HG02884 (cell line): Measurements from ENCODE around the gene CTNNA2.

Source experiments
- ATAC-seq: cut with Tn5 transposase; IDR thresholded peaks from one replicate; pipeline ENCODE4 v1.9.1; 2021; ENCODE audit warnings: mild to moderate bottlenecking, moderate library complexity; ENCODE audit not compliant: unreplicated experiment

CTNNA2 gene

DNA sequence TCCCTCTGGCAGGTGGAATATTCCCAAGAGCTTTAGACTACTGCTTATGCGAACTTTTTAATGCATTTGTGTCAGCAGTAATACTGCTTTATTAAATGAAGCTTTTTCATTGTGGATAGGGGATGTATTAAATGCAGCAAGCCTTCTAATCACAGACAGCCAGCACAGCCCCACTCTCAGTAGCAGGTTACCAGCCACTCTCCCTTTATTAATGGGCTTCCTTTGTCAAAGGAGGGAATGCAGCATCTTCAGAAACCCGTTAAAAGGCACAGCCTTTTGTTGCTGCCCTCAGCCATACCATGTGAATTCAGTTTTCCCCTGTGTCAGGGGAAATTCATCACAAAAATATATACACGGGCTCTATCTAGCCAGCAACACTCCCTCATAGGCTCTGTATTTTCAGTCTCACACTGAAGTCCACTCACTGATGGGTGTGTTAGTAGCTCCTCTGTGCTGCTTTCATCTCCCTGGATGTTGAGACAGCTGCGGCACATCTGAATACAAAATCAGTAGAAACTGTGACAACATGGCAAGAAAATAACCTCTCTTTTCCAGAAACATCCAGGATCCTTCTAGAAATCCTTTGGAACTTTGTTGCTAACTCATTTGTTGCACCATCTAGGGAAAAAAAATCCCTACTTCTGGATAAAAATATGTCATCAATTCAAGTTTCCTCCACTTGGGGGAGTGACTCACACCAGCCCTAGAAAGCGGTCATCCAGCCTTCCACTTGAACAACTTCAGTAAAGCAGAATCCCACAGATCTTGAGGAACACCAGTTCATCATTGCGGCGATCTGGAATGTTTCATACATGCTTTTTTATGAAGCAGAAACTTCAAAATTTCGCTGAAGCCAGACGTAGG is 743.3 kb downstream of the CTNNA2 start:
- no peak for ATAC-seq

- no peak for ATAC-seq
Observed at GRCh38 chr2:80256782-80257167, 743.9 kb downstream of the CTNNA2 start.

- no peak for ATAC-seq
Observed at GRCh38 chr2:80257450-80257849, 744.6 kb downstream of the CTNNA2 start.

DNA sequence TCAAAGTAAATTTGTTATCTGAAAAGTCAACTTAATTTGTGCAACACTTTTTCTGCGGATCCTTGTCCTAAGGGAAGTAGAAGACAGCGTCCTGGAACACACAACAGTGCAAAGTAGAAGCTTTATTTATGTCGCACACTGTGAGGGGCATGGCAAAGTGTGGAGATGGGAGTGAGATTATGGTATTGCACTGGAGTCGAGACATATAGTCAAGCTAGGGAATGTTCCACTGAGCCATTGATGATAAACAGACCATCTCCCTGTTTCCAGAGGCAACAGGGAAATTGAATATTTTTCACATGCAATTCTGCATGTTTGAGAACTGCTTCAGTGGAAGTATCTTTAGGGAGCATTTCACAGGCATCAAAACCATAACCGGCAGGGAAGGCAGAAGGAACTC is 745.5 kb downstream of the CTNNA2 start:
- ATAC-seq = no peak

- no peak for ATAC-seq
Observed at GRCh38 chr2:80258793-80259192, 745.9 kb downstream of the CTNNA2 start.

- ATAC-seq = no peak
Observed at GRCh38 chr2:80259292-80259691, 746.4 kb downstream of the CTNNA2 start.

DNA sequence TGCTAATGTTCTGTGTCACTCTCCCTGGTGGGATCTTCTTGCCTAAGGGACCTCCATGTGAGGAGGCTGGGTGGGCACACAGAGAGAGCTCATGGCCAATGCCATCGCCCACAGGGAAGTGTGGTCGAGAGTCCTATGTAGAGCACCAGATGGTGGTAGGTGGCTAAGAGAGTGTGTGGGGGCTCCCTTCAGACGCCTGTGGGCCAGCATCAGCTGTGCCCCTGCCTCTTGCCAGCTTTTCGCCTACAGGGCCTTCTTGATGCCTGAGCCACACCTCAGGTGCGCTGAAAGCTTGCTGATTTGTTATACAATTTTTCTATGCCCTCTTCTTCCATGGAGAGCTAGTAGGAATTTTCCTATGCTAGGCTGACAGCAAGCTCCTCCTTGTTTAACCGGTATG is 753.4 kb downstream of the CTNNA2 start:
- no peak for ATAC-seq

DNA sequence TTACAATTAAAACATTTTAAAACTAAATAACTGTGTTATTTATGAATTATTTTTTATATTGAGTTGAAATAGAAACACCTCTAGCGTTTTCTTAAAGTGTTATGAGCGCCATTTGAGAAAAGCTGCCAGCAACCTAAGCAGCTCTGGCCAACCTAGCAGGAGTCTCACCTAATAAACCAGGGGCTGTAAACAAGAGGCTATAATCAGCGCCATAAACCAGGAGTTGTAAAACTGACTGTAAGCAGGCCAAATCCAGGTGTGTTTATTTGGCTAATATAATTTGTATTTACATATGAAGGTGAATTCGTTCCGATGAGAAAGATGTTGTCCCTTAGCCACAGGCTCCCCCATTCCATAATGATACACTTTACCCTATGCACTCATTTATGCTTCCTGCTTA is 757.0 kb downstream of the CTNNA2 start:
- ATAC-seq = no peak

DNA sequence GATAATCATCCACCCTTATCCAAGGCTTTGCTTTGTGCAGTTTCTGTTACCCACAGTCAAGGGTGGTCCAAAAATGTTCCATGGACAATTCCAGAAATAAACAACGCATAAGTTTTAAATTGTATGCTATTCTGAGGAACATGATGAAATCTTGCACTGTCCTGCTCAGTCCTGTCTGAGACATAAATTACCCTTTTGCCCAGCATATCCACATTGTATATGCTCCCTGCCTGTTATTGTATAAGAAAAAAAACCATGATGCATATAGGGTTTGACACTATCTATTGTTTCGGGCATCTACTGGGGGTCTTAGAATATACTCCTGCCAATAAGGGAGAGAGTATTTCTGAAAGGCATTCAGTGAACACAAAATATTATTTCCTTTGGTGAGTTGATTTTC is 767.7 kb downstream of the CTNNA2 start:
- no peak for ATAC-seq

DNA sequence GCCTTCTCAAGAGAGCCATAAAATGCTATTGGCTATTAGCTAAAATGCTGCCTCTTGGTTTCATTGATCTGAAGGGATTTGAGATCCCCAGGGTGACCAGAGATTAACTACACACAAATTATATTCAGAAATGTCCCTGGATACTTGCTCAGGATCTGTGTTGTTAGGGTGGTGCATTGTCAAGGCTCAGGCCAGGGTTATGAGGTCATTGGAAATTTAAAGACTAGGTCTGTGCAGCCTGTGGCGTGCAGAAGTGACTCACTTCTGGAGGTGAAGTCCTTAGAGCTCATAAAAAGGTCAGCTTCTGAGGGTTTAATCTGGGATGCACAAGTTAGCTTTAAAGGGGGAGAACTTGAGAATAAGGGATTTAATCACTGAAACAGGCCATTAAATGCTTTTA is 768.2 kb downstream of the CTNNA2 start:
- ATAC-seq = no peak

DNA sequence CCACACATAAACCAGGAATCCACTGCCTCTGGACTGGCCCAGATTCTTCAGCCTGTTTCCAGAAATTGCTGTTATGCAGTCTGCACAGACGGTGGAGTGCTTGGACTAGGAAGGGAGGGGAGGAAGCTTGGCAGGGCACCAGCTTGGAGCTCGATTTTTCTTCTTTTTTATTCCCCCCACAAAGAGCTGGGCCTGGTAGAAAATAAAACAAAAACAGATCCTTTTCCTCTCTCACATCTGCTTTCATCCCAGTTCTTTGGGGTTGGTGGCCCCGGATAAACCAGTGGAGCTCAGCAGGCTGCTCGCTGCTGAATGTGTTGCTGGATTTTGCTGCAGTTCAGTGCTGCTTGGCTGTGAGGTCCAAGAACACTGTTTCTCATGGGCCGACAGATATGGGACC is 775.7 kb downstream of the CTNNA2 start:
- no peak for ATAC-seq

GRCh38 chr2:80291656-80292055 is 778.8 kb downstream of the CTNNA2 start:
- ATAC-seq = no peak

DNA sequence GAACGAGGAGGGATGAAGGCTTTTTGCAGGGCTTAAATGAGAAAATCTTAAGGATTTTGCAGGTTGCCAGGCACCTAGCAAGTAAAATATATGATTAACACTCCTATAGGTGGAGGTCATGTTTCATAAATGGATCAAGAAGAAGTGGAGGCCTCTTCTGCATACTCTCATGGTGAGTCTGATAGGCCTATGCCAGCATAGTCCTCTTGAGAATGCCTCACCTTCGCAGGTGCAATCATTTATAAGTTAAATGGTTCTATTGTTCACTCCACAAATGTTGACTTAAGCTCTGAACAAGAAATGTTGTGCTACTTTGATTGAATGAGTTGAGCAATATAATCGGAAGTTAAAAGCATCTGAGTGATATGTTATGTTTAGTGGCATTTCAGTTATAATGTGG is 779.6 kb downstream of the CTNNA2 start:
- no peak for ATAC-seq

DNA sequence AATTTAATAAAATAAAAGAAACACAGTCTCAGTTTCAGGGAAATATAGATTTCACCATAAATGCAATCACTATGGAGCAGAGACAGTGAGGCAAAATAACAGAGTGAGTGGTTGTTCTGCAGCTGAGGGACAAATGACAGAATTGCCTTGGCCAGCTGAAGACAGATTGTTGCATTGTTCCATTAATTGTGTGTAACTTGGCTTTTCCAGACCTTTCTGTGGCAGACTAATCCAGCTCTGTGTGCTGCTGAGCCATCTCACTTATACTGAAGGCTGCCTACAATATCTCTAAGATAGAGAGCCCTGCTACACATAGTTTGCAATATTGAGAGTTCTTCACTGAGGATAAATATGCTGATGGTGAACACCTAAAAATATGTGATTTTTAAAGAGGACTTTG is 780.2 kb downstream of the CTNNA2 start:
- no peak for ATAC-seq

- no peak for ATAC-seq
Observed at GRCh38 chr2:80298954-80299353, 786.1 kb downstream of the CTNNA2 start.

GRCh38 chr2:80299661-80300060 is 786.8 kb downstream of the CTNNA2 start:
- ATAC-seq = no peak

DNA sequence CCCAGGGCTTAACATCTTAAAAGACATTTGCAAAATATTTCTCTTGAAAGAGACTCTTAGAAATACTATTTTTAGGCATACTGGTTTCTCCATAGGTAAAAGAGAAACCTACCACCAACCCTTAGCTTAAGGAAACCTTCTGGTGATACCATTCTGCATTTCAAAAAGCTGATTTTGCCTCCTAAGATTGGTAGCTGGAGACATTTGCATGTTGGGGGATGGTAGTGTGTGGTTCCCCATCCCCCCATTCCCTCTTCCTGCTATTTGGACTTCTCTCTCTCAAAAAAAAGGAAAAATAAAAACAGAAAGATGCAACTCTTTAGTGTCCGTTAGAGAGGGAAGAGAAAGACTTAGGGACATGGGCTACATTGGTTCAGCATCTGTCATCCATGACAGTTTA is 787.5 kb downstream of the CTNNA2 start:
- no peak for ATAC-seq

DNA sequence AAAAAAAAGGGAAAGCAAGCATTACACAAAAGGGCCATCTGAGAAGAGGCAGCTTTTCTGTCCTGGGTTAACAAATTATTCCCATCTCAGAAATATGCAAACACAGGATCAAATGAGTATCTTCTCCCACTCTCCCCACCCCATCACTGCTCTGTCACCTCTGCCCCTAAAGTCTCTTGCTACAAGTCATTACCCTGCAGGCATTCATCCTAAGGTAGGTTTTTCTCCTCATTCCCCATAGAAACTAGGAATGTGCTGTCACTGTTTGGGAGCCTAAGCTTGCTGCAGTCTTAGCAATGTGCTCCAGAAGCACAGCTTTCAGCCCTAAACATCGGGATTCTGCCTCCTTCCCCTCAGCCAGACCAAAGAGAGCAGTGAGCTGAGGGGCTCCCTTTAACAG is 788.1 kb downstream of the CTNNA2 start:
- ATAC-seq = no peak

DNA sequence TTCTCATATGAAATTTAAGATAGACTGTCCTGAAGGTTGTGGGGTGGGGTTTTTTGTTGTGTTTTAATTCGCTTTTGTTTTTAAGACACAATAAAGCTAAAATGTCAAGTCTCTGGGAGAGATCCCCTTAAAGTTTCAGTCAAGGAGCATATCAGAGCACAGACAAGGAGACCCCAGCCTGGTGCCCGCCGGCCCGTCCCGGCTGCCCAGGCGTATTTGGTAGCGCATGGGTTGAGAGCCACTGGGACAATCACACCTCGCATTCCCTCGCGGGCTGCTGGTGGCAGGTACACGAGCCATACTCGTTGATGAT is 789.1 kb downstream of the CTNNA2 start:
- ATAC-seq = no peak

- no peak for ATAC-seq
Observed at GRCh38 chr2:80302314-80303005, 789.6 kb downstream of the CTNNA2 start.

- ATAC-seq = no peak
Observed at GRCh38 chr2:80303006-80303908, 790.4 kb downstream of the CTNNA2 start.
